ENCODE results near the gene KIAA1328. TPM values are rescaled to one million over a fixed set of nuclear protein-coding genes. Genes with fewer than 3 reads are reported as not detected.

The KIAA1328 gene
- total and polyA plus RNA-seq, 9 of the 15 experiments (the other 6 are each of a cell fraction or from before 2014, with no cell fraction given), result 4.0 to 8.6 (median 7.4) TPM

- TF ChIP-seq BACH1 (tag; IDR thresholded peaks at IDR 0.05) (no peak), ZNF444 (CRISPR knock-in tag; IDR thresholded peaks at IDR 0.05) (no peak), KLF16 (IDR thresholded peaks at IDR 0.05) (peak; percentile 9; the same call in 1 of the 2 replicates), RNF219 (CRISPR knock-in tag; IDR thresholded peaks at IDR 0.05) (no peak), BDP1 (IDR thresholded peaks at IDR 0.05; ENCODE audit: insufficient read depth, insufficient read length) (no peak), FUS (optimal IDR thresholded peaks at IDR 0.05; ENCODE audit: low read depth, low read length) (peak; percentile 96), HNRNPUL1 (IDR thresholded peaks at IDR 0.05; ENCODE audit: low read length) (no peak), SRF (CRISPR knock-in tag; IDR thresholded peaks at IDR 0.05) (no peak; a peak in 1 of 4 replicates), ZBTB17 (CRISPR knock-in tag; IDR thresholded peaks at IDR 0.05) (0 out of 2 replicates have a peak, but pooled peaks have one; percentile 43), HMG20A (CRISPR knock-in tag; conservative IDR thresholded peaks at IDR 0.05) (no peak), FOXP1 (CRISPR knock-in tag; IDR thresholded peaks at IDR 0.05) (peak; percentile 57; the same call in 1 of the 2 replicates), RBBP5 (IDR thresholded peaks at IDR 0.05; ENCODE audit: borderline replicate concordance, insufficient read depth, low read length, poor library complexity, severe bottlenecking) (peak; percentile 92), NCOA1 (IDR thresholded peaks at IDR 0.05; ENCODE audit: low read depth) (no peak), CBFA2T2 (conservative IDR thresholded peaks at IDR 0.05) (no peak), POLR2B (IDR thresholded peaks at IDR 0.05; ENCODE audit: low read depth, partially characterized antibody) (peak; percentile 72), ZBTB33 (CRISPR knock-in tag; IDR thresholded peaks at IDR 0.05) (no peak; the same call in 1 of the 2 replicates), CHAMP1 (IDR thresholded peaks at IDR 0.05) (peak; percentile 61; the same call in 1 of the 2 replicates), CCAR2 (IDR thresholded peaks at IDR 0.05; ENCODE audit: low read depth, low read length) (no peak), ZBTB34 (CRISPR knock-in tag; IDR thresholded peaks at IDR 0.05) (no peak)
These were observed at the start of gene KIAA1328, which contains the start of gene TPGS2 (continued) for GRCh38 chr18:36828630-36829361.

Measured in K562 (cell line).